ENCODE results near the gene C11orf21.
"Not testable (repeated sequence)": the region's sequence is repeated elsewhere in the genome, so short reads cannot be mapped to it uniquely, and the experiment has no call there.

The C11orf21 gene

DNA sequence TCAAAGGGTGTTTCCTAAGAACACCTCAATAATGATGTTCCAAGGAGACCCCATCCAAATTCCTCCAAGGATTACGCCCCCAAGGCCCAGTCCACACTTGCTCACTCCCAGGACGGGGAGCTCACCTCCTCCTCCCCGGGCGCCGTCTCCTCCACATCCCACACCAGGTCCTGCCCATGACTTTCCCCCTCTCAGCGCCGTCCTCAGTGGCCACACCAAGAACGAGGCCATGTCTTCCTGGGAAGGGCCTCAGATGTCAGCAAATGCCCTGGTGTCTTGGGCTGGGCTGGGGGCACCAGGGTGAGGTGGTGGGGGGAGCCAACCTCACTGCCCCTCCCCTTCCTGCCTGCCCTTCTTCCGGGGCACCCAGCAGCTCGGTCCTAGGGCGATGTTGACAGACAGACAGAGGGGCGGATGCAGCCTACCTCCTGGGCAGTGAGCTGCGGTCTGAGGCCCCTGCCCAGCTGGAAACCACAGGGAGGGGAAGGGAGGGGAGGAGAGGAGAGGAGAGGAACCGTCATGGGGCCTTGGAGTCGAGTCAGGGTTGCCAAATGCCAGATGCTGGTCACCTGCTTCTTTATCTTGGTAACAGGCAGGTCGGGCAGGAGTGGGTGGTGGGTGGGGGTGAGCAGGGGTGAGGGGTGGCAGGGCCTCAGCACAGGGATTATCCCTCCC is at the start of gene C11orf21, which contains the start of gene TSPAN32:
Gene C11orf21 (minus strand): TSS at position 288 of the 675 bp plus-strand sequence. CDS start 110 bp downstream, at position 178.
Gene TSPAN32 (plus strand): TSS at position 383 of the 675 bp plus-strand sequence. CDS start 137 bp downstream, at position 520.
- DNase-seq = peak; percentile 97

DNA sequence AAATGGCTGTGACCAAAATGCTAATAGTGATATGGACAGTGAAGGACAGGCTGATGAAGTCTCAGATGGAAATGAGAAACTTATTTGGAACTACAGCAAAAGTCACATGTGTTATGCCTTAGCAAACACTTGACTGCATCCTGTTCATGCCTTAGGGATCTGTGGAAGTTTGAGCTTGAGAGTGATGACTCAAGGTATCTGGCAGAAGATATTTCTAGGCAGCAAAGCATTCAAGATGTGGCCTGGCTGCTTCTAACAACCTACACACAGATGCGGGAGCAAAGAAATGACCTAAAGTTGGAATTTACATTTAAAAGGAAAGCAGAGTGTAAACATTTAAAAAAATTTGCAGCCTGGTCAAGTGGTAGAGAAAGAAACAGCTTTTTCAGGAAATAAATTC is 47.3 kb upstream of the C11orf21 start:
- DNase-seq = no peak

DNA sequence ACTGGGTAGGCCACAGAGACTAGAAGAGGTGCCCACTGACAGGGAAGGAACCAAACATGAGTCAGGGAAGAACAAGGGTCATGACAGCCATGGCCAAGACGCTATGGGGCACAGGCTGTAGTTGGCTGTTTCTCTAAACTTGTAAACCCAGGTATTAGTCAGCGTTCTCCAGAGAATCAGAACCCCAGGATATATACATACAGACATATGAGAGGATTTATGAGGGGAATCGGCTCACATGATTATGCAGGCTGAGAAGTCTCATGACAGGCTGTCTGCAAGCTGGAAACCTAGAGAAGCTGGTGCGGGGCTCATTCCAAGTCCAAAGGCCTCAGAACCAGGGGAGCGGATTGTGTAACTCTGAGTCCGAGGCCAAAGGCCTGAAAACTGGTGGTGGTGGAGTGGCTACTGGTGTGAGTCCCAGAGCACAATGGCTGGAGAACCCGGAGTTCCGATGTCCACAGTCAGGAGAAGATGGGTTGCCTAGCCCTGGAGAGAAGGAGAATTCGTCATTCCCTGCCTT is 45.7 kb upstream of the C11orf21 start:
- DNase-seq = no peak

DNA sequence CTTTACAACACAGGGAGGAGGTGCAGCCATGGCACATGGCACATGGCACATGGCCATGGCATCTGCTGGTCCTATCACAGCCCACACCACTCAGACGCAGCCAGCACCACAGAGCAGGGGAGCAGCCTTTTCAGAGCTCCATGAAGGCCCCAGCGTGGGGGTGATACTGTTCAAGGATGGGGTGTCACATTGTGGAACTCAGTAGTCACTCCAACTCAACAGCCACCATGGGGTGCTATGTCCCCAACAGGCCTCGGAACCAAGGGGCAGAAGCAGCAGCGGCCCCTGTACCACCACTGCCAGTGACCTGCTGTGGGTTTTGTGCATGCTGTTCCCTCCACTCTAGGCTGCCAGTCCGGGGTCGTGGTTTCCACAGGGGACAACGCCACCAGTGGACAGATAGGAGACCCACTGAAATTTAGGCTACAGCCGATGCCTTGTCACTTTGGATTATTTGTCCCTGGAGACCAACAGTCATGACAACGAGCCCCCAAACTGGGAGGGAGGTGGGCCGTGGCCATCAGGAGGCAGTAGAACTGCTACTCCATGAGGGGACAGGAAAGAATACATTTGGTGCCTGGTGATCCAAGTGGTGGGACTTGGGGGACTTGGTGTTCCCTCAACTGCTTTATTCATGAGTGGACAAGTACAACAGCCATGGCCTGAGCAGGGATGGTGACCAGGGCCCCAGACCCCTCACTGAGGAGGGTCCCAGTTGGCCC is 45.0 kb upstream of the C11orf21 start:
- DNase-seq = no peak

DNA sequence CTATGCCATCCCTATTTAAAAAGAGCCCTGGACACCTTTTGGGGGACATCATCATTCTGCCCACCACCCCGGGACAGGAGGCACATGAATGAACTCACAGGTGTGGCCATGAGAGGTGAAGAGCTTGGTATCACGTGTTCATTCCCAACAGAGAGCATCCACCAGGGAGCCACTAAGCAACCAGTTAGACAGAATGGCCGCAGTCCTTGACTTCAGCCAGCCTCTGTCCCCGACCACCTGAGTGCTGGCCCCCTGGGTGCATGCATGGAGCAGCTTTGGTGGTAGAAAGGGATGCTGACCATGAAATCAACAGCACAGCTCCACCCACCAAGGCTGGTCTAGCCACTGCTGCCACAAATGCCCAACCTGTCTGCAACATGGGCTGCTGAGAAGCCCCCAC is 44.3 kb upstream of the C11orf21 start:
- no peak for DNase-seq

DNA sequence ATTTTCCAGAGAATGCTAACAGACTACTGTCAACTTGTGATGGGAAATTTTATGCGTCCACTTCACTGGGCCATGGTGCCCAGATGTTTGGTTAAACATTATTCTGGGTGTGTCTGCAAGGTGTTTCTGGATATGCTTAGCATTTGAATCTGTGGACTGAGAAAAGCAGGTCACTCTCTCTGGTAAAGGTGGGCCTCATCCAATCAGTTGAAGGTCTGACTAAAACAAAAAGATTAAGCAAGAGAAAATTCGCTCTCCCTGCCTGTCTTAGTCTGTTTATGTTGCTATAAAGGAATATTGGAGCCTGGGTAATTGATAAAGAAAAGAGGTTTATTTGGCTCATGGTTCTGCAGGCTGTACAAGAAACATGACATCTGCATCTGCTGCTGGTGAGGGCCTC is 43.3 kb upstream of the C11orf21 start:
- no peak for DNase-seq

DNA sequence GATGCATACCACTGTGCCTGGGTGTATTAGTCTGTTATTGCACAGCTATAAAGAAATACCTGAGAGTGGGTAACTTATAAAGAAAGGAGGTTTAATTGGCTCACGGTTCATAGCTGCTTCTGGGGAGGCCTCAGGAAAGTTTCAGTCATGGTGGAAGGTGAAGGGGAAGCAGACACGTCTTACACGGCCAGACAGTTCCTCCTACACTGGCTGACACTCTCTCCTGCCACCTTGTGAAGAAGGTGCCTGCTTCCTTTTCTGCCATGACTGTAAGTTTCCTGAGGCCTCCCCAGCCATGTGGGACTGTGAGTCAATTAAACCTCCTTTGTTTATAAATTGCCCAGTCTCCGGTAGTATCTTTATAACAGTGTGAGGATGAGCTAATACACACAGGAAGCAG is 41.8 kb upstream of the C11orf21 start:
- no peak for DNase-seq

DNA sequence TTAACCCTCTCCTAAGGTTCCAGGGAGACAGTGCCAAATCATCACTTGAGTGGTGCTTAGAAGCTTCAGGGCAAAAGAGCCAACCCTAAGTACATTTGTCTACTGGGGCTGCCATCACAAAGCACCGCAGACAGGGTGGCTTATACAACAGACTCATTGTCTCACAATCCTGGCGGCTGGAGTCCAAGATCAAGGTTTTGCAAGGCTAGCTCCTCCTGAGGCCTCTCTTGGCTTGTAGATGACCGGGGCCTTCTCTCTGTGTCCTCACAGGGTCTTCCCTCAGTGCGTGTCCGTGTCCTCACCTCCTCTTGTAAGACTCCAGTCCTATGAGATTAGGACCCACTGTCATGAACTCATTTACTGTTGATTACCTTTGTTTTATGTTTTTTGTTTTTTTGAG is 41.3 kb upstream of the C11orf21 start:
- DNase-seq = no peak

DNA sequence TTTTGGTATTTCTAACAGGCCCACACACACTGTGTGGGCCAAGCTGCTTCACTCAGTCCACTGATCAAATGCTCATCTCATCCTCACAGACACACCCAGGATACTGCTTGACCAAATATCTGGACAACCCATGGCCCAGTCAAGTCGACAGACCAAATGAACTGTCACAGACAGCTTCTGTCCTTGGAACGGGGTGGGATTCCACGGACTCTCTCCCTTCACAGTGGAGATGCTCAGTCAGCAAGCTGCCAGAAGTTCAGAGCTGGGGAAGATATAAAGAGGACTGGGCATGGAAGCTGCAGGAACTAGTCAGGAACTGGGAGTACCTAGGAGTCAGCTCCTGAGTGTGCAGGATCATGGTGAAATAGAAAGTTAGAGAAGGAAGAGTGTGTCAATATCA is 40.8 kb upstream of the C11orf21 start:
- DNase-seq = no peak

DNA sequence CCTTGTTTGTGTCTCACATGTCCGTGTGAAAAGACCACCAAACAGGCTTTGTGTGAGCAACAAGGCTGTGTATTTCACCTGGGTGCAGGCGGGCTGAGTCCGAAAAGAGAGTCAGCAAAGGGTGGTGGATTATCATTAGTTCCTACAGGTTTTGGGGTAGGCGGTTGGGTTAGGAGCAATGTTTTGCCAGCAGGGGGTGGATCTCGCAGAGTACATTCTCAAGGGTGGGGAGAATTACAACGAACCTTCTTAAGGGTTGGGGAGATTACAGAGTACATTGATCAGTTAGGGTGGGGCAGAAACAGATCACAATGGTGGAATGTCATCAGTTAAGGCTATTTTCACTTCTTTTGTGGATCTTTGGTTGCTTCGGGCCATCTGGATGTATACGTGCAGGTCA is 37.0 kb upstream of the C11orf21 start:
- peak; percentile 29 for DNase-seq

DNA sequence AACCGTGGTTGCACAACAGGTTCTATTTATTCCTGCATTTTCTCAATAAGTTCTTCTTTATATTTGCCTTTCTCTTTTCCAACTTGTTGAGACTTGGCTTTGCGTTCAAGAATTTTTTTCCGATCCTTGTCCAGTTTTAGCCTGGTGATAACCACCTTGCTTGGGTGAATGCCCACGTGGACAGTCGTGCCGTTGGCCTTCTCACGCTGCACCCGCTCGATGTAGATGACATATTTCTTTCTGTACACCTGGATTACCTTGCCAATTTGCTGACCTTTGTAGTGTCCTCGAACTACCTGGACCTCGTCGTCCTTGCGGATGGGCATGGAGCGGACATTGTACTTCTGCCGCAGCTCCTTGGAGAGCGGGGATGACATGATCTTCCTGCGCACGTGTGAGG is 33.6 kb upstream of the C11orf21 start:
- not testable (repeated sequence) for DNase-seq

DNA sequence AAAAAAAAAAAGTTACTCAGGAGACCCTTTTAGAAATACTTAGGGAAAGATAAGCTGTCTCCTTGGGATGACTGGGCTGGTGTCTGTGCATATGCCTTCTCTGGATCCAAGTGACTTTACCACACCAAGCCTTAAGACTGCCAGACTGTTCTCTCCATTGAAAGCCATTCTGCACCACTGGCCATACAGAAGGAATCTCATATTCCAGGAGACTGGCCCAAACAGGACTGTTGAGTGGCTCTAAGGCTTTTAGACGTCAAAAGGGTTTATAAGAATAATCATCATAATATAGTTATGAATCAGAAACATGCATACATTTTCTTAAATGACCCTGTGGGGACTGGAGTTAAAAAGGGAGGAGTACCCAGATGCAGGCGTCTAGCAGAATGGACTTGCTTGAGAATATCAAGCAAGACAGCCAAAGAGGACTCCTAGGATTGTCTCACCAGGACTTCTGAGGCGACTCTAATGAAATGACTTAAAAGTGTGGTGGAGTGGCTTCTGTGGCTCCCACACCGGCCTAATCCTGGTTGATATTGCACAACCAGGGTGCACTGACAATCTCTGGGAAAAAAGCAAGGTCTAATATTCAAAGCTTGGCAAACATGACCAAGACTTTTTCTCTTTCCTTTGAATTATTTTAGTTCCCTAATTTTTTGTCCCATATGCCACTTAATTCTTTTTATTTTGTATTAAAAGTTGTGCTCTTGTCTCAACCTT is 31.9 kb upstream of the C11orf21 start:
- DNase-seq = not testable (repeated sequence)

DNA sequence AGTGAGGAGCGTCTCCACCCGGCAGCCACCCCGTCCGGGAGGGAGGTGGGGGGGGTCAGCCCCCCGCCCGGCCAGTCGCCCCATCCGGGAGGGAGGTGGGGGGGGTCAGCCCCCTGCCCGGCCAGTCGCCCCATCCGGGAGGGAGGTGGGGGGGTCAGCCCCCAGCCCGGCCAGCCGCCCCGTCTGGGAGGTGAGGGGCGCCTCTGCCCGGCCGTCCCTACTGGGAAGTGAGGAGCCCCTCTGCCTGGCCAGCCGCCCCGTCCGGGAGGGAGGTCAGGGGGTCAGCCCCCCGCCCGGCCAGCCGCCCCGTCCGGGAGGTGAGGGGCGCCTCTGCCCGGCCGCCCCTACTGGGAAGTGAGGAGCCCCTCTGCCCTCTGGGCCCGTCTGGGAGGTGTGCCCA is 30.9 kb upstream of the C11orf21 start:
- DNase-seq = not testable (repeated sequence)

DNA sequence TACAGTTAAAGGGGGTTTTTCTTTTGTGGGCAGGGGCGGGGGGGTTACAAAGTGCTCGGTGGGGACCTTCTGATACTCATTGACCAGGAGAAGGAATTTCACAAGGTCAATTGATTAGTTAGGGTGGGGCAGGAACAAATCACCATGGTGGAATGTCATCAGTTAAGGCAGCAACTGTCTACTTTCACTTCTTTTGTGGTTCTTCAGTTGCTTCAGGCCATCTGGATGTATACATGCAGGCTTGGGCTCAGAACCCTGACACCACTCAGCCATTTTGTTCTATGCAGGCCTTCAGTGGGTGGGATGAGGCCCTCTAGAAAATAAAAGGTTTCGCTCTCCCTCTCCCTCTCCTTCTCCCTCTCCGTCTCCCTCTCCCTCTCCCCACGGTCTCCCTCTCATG is 29.7 kb upstream of the C11orf21 start:
- no peak for DNase-seq

DNA sequence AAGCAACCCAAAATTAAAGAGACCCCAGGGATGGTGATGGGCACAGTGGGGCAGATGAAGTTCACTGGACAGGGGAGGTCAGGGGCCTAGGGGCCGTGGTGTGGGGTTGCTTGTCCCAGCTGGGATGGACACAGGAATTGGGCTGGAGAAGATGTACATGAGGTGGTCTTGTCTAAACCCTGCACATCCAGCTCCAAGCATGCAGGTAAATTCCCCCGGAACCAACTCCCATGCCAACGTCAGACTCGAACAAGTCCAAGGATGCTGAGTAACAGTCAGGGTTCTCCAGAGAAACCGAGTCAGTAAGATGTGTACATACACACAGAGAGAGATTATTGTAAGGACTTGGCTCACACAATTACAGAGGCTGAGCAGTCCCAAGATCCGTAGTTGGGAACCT is 29.0 kb upstream of the C11orf21 start:
- no peak for DNase-seq

DNA sequence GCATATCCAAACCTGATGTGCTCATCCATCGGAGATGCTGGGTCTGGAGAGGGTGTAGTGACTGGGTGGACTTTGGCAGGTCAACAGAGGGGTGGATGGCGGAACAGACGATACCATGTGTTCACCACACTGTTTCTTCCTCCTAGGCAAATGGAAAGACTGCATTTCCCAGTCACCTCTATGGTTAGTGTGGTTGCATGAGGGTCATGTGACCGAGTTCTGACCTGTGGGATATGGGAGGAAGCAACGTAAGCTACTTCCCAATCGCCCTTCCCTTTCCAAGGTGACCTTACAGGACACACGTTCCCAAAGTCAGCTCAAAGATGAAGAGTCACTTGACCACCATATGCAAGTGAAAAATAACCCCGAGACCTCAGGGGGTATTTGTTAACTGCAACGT is 27.8 kb upstream of the C11orf21 start:
- no peak for DNase-seq

DNA sequence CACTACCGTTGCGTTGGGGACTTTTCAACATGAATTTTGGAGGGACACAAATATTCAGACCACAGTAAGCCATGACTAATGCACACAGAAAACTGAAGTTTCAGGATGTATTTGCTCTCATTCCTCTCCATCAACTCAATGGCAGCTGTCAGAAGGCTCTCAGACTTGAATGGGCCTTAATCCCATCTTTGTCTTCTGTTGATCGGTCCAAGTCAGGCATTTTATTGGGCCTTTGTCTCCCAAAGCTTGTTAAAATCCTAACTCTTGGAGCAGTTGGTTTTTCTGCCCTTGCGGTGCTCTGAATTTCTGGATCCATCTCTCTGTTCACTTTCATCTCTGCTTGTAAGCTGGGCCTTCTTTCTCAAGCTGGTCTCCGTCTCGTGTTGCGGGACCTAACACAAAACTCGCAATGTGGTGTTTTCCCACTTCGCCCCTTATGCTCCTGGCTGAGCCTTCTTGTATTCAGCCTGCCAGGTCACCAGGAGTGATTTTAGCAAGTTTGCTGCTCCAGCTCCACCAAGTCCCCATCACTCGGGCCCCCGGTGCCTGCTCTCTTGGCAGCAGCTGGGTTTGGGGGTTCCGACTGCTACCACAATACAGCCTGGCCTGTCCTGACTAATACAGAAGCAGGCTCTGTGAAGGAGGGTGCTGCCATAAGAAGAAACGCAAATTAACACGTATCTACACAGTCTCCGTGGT is 27.1 kb upstream of the C11orf21 start:
- DNase-seq = no peak

DNA sequence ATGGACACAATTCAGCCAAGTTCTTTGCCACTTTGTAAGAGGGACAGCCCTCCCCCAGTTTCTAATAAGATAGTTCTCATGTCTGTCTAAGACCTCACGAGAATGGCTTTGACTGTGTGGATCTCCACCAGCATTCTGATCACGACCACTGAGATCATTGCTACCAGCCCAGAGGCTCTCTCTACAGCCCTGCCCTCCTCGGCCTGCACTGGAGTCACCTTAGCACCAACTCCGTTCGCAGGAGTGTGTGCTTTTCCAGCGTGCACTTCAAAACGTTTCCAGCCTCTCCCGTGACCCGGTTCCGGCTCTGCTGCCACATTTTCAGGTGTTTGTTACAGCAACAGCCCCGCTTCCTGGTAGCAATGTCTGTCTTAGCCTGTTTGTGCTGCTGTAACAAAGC is 26.3 kb upstream of the C11orf21 start:
- no peak for DNase-seq

DNA sequence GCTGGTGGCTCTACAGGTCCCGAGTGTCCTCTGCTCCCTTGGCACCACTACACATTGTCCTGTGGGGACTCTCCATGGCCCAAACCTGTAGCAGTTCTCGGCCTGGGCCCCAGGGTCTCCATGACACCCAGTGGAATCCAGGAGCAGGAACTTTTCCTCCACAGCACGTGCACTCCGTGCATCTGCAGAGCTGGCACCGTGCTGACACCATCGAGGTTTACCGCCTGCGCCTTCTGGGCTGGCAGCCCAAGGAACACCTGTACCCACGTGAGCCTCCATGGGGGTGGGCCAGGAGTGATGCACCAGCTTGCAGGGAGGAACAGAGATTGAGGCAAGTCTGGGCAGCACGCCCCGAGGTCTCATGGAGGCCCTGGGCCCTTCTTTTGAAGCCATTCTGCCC is 25.3 kb upstream of the C11orf21 start:
- no peak for DNase-seq

DNA sequence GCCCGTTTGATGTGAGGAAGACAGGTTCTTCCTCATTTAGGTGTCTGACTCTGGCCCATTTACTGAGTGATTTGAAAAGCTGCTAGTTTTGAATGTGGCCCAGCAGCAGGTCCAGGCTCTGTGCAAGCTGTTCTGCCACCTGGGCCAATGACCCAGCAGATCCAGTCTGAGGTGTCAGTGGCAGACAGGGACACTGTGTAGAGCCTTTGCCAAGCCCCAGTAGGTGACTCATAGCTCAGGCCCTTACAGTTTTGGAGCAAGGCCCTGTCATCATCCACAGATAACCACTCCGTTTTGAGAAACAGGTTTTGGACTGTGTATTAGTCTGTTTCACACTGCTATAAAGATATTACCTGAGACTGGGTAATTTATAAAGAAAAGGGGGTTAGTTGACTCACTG is 24.0 kb upstream of the C11orf21 start:
- no peak for DNase-seq

DNA sequence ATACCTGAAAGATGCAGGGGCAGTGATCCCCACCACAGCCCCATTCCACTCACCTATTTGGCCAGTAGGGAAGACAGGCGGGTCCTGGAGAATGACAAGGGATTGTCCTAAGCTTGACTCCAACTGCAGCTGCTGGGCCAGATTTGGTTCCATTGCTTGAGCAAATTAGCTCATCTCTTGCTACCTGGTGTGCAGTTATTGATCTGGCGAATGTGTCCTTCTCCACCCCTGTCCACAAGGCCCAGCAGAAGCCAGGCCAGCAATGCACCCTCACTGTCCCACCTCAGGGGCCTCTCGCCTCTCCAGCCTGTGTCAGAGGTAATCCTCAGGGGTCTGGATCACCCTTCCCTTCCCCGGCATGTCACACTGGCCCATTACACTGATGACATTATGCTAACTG is 23.4 kb upstream of the C11orf21 start:
- no peak for DNase-seq

DNA sequence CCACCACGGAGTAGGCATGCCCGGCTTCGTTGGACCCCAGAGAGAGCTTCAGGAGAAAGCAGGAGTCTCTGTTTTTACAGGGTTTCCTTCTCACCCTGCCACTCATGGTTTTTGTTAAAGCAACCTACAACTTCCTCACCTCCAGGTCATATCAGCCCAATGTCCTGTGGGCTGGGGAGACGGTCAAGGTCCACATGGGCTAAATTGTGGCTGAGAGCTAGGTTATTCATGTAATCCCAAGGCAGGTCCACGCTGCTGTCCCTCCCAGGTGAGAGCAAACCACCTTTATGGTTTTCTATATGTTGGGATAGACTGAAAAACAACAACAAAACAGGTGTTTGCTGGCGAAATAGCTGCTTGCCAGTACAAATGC is 19.6 kb upstream of the C11orf21 start:
- no peak for DNase-seq
